Activated B cell treated with CpG ODN at 0.5 μM for 24 hours (primary cell): ENCODE data around the gene ITGB2. TPM values are rescaled to one million over a fixed set of nuclear protein-coding genes. Genes with fewer than 3 reads are reported as not detected.

Source experiments
- ATAC-seq: fragments of 200-7000 bp; cut with Tn5 transposase; one replicate; pipeline ENCODE4 v1.10.0; 2021; ENCODE audit warnings: low read depth, mild to moderate bottlenecking, moderate library complexity
- CTCF ChIA-PET: fragments of 350-600 bp; sonication (Branson Sonifier 250); formaldehyde crosslinking; loops from one replicate; lab custom pipeline; 2021; ENCODE audit warnings: antibody characterized with exemption; lab: Charles Lee
- POLR2A ChIA-PET: fragments of 350-600 bp; sonication (Branson Sonifier 250); formaldehyde crosslinking; loops from one replicate; lab custom pipeline; 2021; ENCODE audit warnings: antibody characterized with exemption; lab: Charles Lee
- DNase-seq: peaks from one replicate; pipeline ENCODE4 v3.0.0; 2022
- H3K27ac Mint-ChIP-seq: one replicate; pipeline ENCODE4 v1.8.0; 2020; ENCODE audit warnings: mixed read lengths
- H3K27me3 Mint-ChIP-seq: one replicate; pipeline ENCODE4 v1.8.0; 2021; ENCODE audit warnings: mixed read lengths
- H3K36me3 Mint-ChIP-seq: one replicate; pipeline ENCODE4 v1.8.0; 2021; ENCODE audit warnings: low read depth, mixed read lengths
- H3K4me1 Mint-ChIP-seq: one replicate; pipeline ENCODE4 v1.8.0; 2021; ENCODE audit warnings: mixed read lengths
- H3K4me3 Mint-ChIP-seq: one replicate; pipeline ENCODE4 v1.8.0; 2020; ENCODE audit warnings: mild to moderate bottlenecking, mixed read lengths
- H3K9me3 Mint-ChIP-seq: one replicate; pipeline ENCODE4 v1.8.0; 2020; ENCODE audit warnings: mixed read lengths
- intact Hi-C: fragments of 100-400 bp; cut with micrococcal nuclease; formaldehyde crosslinking; loops from one replicate; pipeline ENCODE4 v1.15.1; 2024
- total RNA-seq: library from RNA; stranded (reverse); gene quantifications from 2 replicates; pipeline ENCODE4 v1.2.3, GENCODE V29; 2022
- TF ChIP-seq, protein P1 (sequence below): fragments of 200-600 bp; IDR thresholded peaks from one replicate; pipeline ENCODE4 v1.8.0; 2022; ENCODE audit warnings: antibody characterized with exemption, mild to moderate bottlenecking

Gene ITGB2
- total RNA-seq, 1 donor from 2014 or later, result 124 TPM

DNA sequence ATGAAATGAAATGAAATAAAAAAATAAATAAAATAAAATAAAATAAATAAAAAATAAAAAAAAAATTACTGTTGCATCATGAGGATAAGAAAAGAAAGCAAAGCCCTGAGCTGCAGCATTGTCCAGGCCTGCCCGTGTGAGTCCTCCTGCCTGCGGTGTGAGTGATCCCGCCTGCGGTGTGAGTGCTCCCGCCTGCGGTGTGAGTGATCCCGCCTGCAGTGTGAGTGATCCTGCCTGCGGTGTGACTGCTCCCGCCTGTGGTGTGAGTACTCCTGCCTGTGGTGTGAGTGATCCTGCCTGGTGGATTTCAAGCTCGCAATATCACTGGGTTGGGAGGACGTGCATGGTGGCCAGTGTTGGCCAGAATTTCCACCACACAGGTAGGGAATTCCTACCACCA is 24.8 kb downstream of the ITGB2 start:
- ChIA-PET POLR2A (interaction anchor here (1.0 to 9.0 kb wide), 2 partner anchors 25 to 34 kb away, joined by 3 to 84 read pairs; partner anchors contain the start of gene ITGB2), CTCF (interaction anchor here (1.6 to 7.1 kb wide), 2 partner anchors 25 to 37 kb away, joined by 3 to 97 read pairs; partner anchors contain the start of gene ITGB2)
- Mint-ChIP-seq H3K27me3 (no peaks in the 10 kb centered on the region), H3K4me3 (no peak overlapping the region), H3K36me3 (peaks cover 55% of the 10 kb centered on the region), H3K27ac (no peak overlapping the region), H3K9me3 (no peaks in the 10 kb centered on the region), H3K4me1 (peaks cover 27% of the 10 kb centered on the region)
- intact Hi-C loops, result no loop called here
- ATAC-seq, result no peak
- TF ChIP-seq, protein P1, sequence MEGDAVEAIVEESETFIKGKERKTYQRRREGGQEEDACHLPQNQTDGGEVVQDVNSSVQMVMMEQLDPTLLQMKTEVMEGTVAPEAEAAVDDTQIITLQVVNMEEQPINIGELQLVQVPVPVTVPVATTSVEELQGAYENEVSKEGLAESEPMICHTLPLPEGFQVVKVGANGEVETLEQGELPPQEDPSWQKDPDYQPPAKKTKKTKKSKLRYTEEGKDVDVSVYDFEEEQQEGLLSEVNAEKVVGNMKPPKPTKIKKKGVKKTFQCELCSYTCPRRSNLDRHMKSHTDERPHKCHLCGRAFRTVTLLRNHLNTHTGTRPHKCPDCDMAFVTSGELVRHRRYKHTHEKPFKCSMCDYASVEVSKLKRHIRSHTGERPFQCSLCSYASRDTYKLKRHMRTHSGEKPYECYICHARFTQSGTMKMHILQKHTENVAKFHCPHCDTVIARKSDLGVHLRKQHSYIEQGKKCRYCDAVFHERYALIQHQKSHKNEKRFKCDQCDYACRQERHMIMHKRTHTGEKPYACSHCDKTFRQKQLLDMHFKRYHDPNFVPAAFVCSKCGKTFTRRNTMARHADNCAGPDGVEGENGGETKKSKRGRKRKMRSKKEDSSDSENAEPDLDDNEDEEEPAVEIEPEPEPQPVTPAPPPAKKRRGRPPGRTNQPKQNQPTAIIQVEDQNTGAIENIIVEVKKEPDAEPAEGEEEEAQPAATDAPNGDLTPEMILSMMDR, result no peak
- DNase-seq, result no peak

DNA sequence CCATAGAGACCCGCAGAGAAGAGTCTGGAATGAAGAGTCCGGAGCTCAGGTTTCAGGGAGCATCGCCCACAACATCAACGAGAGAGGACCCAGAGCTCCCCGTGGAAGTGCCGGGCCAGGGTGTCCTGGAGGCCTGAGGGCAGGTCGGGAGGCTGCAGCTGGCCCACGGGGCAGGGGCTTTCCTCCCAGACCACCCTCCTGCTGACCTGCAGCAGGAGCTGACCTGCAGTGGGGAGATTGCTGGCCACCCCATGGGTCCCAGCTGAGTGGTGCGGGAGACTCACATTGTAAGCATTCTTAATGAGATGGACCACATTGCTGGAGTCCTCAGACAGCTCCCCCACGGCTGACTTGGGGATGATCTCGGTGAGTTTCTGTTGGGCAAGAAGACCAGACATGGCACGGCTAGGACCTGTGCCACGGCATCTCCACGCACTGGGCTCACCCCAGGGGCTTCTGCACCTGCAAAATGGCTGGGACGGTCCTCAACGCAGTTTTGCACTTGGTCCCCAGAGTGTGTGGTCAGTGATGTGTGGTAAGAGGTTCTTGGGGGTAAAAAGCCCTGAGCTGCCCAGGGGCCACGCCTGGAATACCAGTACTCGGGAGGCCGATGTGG is 25.9 kb downstream of the ITGB2 start:
- TF ChIP-seq, protein P1, result no peak
- no peak for DNase-seq
- intact Hi-C loops, result no loop called here
- no peak overlapping the region for H3K27ac Mint-ChIP-seq
- POLR2A ChIA-PET, result interaction anchor here (1.2 to 9.0 kb wide), 3 partner anchors 22 to 43 kb away, joined by 3 to 84 read pairs (median 4); partner anchors contain the start of gene PTTG1IP
- no peak overlapping the region for H3K4me3 Mint-ChIP-seq
- CTCF ChIA-PET, result interaction anchor here (0.8 to 7.1 kb wide), 7 partner anchors 17 to 94 kb away, joined by 3 to 97 read pairs (median 4); partner anchors contain the start of genes ITGB2 and UBE2G2
- H3K4me1 Mint-ChIP-seq, result peaks cover 27% of the 10 kb centered on the region
- H3K27me3 Mint-ChIP-seq, result no peaks in the 10 kb centered on the region
- no peak for ATAC-seq
- H3K36me3 Mint-ChIP-seq, result peaks cover 54% of the 10 kb centered on the region
- H3K9me3 Mint-ChIP-seq, result no peaks in the 10 kb centered on the region

DNA sequence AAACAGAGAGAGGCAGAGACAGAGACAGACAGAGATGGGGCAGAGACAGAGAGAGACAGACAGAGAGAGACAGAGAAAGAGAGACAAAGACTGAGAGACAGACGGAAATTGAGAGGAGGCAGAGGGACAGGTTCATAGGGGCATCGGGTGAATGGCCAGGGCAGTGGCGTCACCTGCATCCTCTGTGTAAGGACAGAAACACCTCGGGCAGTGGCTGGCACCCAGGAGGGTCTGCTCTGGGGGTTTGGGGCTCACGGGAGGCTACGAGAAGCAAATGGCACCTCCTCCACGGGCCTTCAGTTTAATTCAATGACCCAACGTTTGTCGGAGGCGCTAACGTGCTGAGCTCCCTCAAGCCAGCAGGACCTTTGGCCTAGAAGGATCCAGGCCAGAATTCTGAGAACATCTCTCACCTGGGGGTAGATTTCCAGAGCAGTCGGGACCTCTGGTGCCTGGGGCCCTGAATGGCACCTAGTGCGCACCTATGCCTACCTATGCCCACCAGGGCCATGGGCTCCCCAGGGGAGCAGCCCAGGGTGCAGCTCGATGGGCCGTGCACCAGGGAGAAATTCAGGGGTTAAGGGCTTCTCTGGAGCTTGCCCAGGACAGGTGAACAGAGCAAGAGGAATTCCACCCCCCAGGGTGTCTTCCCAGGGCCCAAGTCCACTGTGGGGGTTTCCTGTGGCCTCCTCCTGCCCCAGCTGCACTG is 26.6 kb downstream of the ITGB2 start:
- Mint-ChIP-seq H3K9me3 (no peaks in the 10 kb centered on the region), H3K27ac (no peak overlapping the region), H3K36me3 (peaks cover 51% of the 10 kb centered on the region)

DNA sequence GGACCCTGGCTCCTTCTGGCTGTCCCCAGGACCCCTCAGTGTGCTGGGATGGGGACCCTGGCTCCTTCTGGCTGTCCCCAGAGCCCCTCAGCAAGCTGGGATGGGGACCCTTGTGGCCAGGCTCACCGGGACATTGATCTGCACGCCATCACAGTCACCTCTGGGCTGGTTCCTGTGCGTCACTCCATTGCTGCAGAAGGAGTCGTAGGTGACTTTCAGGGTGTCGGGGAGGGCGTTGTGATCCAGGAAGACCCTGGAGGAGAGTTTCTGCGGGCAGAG is 27.5 kb downstream of the ITGB2 start:
- Mint-ChIP-seq H3K4me3 (no peak overlapping the region), H3K36me3 (peaks cover 46% of the 10 kb centered on the region), H3K9me3 (no peaks in the 10 kb centered on the region), H3K27me3 (no peaks in the 10 kb centered on the region), H3K4me1 (peaks cover 24% of the 10 kb centered on the region), H3K27ac (no peak overlapping the region)
- TF ChIP-seq, protein P1, result no peak
- DNase-seq, result no peak
- POLR2A ChIA-PET, result interaction anchor here (9.0 kb wide), 1 partner anchor 37 kb away, joined by 84 read pairs; no protein-coding TSS in a partner anchor
- CTCF ChIA-PET, result interaction anchor here (1.0 to 7.1 kb wide), 11 partner anchors 10 to 233 kb away, joined by 3 to 97 read pairs (median 5); partner anchors contain the start of genes ITGB2 and UBE2G2
- intact Hi-C loops, result loop anchor here (2.0 kb wide), 3 partner anchors 18 to 236 kb away; no protein-coding TSS in a partner anchor
- no peak for ATAC-seq

More for the DNA sequence above, 26.6 kb downstream of the ITGB2 start:
- Mint-ChIP-seq H3K4me1 (peaks cover 27% of the 10 kb centered on the region), H3K27me3 (no peaks in the 10 kb centered on the region), H3K4me3 (no peak overlapping the region)
- intact Hi-C loops, result loop anchor here (2.0 kb wide), 3 partner anchors 19 to 235 kb away; no protein-coding TSS in a partner anchor
- ChIA-PET POLR2A (interaction anchor here (1.2 to 9.0 kb wide), 3 partner anchors 21 to 43 kb away, joined by 3 to 84 read pairs (median 4); partner anchors contain the start of gene PTTG1IP), CTCF (interaction anchor here (0.8 to 7.1 kb wide), 11 partner anchors 12 to 92 kb away, joined by 3 to 97 read pairs (median 5); partner anchors contain the start of genes ITGB2 and UBE2G2)
- TF ChIP-seq, protein P1, result no peak
- DNase-seq, result no peak
- ATAC-seq, result no peak
